Panc1 (cell line): ENCODE measurements around the gene ZNF593. TPM values are rescaled to one million over a fixed set of nuclear protein-coding genes. Genes with fewer than 3 reads are reported as not detected.

Experiments
- ATAC-seq: fragments of 200-7000 bp; cut with Tn5 transposase; 2 replicates; pipeline ENCODE4 v1.9.1; 2020; ENCODE audit warnings: mild to moderate bottlenecking, moderate library complexity
- BruUV-seq: library from RNA; stranded (reverse); fragments of 400-500 nt; replicated peaks from 2 replicates; lab custom pipeline; 2021; lab: Mats Ljungman, UMichigan
- CTCF ChIA-PET: fragments of 300-600 bp; sonication (Branson Sonifier 250); formaldehyde crosslinking; loops from one replicate; lab custom pipeline; 2022; ENCODE audit warnings: antibody characterized with exemption; lab: Charles Lee
- POLR2A ChIA-PET: fragments of 300-600 bp; sonication (Branson Sonifier 250); formaldehyde crosslinking; loops from one replicate; lab custom pipeline; 2022; ENCODE audit warnings: antibody characterized with exemption; lab: Charles Lee
- DNase-seq: peaks from one replicate; pipeline ENCODE4 v3.0.0-alpha.2; 2010; ENCODE audit warnings: low read depth, low spot score
- H3K27ac ChIP-seq: 2 replicates; pipeline ENCODE4 v1.5.1; 2011; ENCODE audit warnings: mild to moderate bottlenecking, low read length, inconsistent platforms
- H3K27me3 ChIP-seq: fragments of 200-500 bp; sonication (Bioruptor generic); 2 replicates; pipeline ENCODE4 v1.6.0; 2014; ENCODE audit warnings: low read length, inconsistent platforms; ENCODE audit not compliant: control insufficient read depth, insufficient read depth
- H3K36me3 ChIP-seq: fragments of 200-500 bp; sonication (Bioruptor generic); 2 replicates; pipeline ENCODE4 v1.5.1; 2014; ENCODE audit warnings: inconsistent platforms, mild to moderate bottlenecking, low read length, moderate library complexity; ENCODE audit not compliant: control insufficient read depth, insufficient read depth
- H3K4me1 ChIP-seq: 2 replicates; pipeline ENCODE4 v1.5.1; 2011; ENCODE audit warnings: inconsistent platforms, mild to moderate bottlenecking, low read length, moderate library complexity; ENCODE audit not compliant: control insufficient read depth, insufficient read depth
- H3K4me3 ChIP-seq, 2 experiments: 2 replicates each; pipeline ENCODE4 v1.5.1; 2011 to 2012; ENCODE audit warnings: low read depth in 2 of 2, low read length in 2 of 2, mild to moderate bottlenecking in 2 of 2, inconsistent platforms in 1 of 2, moderate library complexity in 1 of 2
- H3K9me3 ChIP-seq: fragments of 200-500 bp; sonication (Bioruptor generic); 2 replicates; pipeline ENCODE4 v1.5.1; 2014; ENCODE audit warnings: low read depth, mild to moderate bottlenecking, inconsistent platforms, low read length, moderate library complexity; ENCODE audit not compliant: control insufficient read depth, insufficient read depth
- POLR2AphosphoS5 ChIP-seq: IDR thresholded peaks from 2 replicates; pipeline ENCODE4 v1.6.1; 2012; ENCODE audit warnings: mild to moderate bottlenecking, low read depth, low read length, moderate library complexity
- REST ChIP-seq, 2 experiments: IDR thresholded peaks; 2 replicates each; pipeline ENCODE4 v1.6.1; 2011 to 2012; ENCODE audit warnings: low read depth in 2 of 2, control low read depth in 1 of 2, low read length in 1 of 2, mild to moderate bottlenecking in 1 of 2, moderate library complexity in 1 of 2; ENCODE audit not compliant: insufficient read depth in 1 of 2
- SIN3A ChIP-seq: IDR thresholded peaks from 2 replicates; pipeline ENCODE4 v1.6.1; 2012; ENCODE audit warnings: low read depth, mild to moderate bottlenecking, low read length, moderate library complexity, borderline replicate concordance; ENCODE audit not compliant: insufficient read depth
- TCF7L2 ChIP-seq: IDR thresholded peaks from 2 replicates; pipeline ENCODE4 v1.6.1; 2011; ENCODE audit warnings: mild to moderate bottlenecking, low read depth, low read length, inconsistent platforms
- in situ Hi-C: cut with HindIII; loops from 2 replicates; pipeline ENCODE4 v1.10.0; 2016; ENCODE audit warnings: low sequenced_read_pairs, low pct_unique_long_range_greater_than_20kb
- intact Hi-C: fragments of 100-400 bp; cut with micrococcal nuclease; formaldehyde crosslinking; loops from one replicate; pipeline ENCODE4 v1.10.0; 2022; ENCODE audit not compliant: unreplicated experiment
- total RNA-seq: library from RNA; stranded (reverse); gene quantifications from one replicate; pipeline ENCODE4 v1.2.1, GENCODE V29; 2021; ENCODE audit not compliant: unreplicated experiment
- TF ChIP-seq, protein P1 (sequence below): fragments of 450-650 bp; IDR thresholded peaks from 2 replicates; pipeline ENCODE4 v1.5.1; 2017; ENCODE audit warnings: mild to moderate bottlenecking

The ZNF593 gene
- total RNA-seq, 1 experiment from 2014 or later = 108 TPM

DNA sequence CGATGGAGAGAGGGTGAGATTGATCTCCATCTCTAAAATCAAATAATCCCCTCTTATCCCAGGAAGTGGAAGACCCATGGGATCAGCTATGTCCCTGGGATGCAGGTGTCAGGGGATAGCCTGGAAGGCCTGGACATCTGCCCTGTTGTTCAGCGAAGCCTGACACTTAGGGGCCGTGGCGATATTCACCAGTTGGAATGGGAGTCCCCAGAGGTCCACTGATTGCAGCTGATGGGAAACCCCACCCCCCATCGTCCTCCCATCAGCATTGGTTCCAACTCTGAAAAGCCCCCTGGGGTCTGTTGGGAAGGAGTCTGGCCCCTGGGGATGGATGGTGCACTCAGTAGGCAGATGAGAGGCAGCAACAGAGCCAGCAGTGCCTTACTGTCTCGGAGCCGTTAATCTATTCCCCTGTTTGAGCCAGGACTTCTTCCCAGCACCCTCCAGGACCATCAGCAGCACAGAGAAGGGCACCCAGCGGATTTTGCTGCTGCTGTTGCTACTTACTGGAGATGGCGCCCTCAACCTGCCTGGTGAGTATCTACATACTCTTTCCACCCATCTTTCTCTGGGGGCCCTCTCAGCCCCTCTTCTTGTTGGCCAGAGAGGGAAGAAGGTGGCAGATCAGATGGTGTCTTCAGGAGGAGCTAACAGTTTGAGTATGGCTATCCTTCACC, 34.1 kb downstream of the ZNF593 start:
- TF ChIP-seq SIN3A (no peak), REST (IDR thresholded peaks at IDR 0.05; ENCODE audit: insufficient read depth in 1 of 2, low read depth in 2 of 2, low read length in 1 of 2) (no peak), POLR2AphosphoS5 (no peak), TCF7L2 (no peak)
- TF ChIP-seq, protein P1, sequence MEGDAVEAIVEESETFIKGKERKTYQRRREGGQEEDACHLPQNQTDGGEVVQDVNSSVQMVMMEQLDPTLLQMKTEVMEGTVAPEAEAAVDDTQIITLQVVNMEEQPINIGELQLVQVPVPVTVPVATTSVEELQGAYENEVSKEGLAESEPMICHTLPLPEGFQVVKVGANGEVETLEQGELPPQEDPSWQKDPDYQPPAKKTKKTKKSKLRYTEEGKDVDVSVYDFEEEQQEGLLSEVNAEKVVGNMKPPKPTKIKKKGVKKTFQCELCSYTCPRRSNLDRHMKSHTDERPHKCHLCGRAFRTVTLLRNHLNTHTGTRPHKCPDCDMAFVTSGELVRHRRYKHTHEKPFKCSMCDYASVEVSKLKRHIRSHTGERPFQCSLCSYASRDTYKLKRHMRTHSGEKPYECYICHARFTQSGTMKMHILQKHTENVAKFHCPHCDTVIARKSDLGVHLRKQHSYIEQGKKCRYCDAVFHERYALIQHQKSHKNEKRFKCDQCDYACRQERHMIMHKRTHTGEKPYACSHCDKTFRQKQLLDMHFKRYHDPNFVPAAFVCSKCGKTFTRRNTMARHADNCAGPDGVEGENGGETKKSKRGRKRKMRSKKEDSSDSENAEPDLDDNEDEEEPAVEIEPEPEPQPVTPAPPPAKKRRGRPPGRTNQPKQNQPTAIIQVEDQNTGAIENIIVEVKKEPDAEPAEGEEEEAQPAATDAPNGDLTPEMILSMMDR = no peak
- Histone ChIP-seq H3K4me1 (no peaks in the 10 kb centered on the region), H3K9me3 (no peaks in the 10 kb centered on the region), H3K27me3 (no peaks in the 10 kb centered on the region), H3K27ac (no peak overlapping the region), H3K36me3 (no peaks in the 10 kb centered on the region), H3K4me3 (no peak overlapping the region)
- no TSS peak for BruUV-seq
- ATAC-seq (no peak), DNase-seq (no peak)
- CTCF ChIA-PET = no interaction called here
- POLR2A ChIA-PET = no interaction called here
- in situ Hi-C loops (no loop called here), intact Hi-C loops (no loop called here)

GRCh38 chr1:26210147-26210870, 40.6 kb downstream of the ZNF593 start:
- Histone ChIP-seq H3K27ac (no peak overlapping the region), H3K27me3 (no peaks in the 10 kb centered on the region), H3K36me3 (no peaks in the 10 kb centered on the region), H3K9me3 (no peaks in the 10 kb centered on the region), H3K4me1 (no peaks in the 10 kb centered on the region), H3K4me3 (no peak overlapping the region)
- ChIA-PET POLR2A (no interaction called here), CTCF (no interaction called here)
- TF ChIP-seq REST (IDR thresholded peaks at IDR 0.05; ENCODE audit: insufficient read depth in 1 of 2, low read depth in 2 of 2, low read length in 1 of 2) (no peak), POLR2AphosphoS5 (no peak), SIN3A (no peak), TCF7L2 (no peak)
- TF ChIP-seq, protein P1 = no peak
- intact Hi-C loops (no loop called here), in situ Hi-C loops (no loop called here)
- BruUV-seq = no TSS peak
- ATAC-seq (peak; percentile 42; the same call in 1 of the 2 replicates), DNase-seq (no peak)
